ENCODE measurements around the gene ACTN3.

GRCh38 chr11:66546966-66547661, 411 bp downstream of the ACTN3 start:
- TF ChIP-seq ZNF281 (CRISPR knock-in tag; IDR thresholded peaks at IDR 0.05) (no peak), CTCF (IDR thresholded peaks at IDR 0.05) (no peak), CREB1 (CRISPR knock-in tag; IDR thresholded peaks at IDR 0.05) (no peak), NFYB (CRISPR knock-in tag; conservative IDR thresholded peaks at IDR 0.05; ENCODE audit: low read depth) (no peak), HMGXB4 (CRISPR knock-in tag; IDR thresholded peaks at IDR 0.05) (no peak), KAT7 (CRISPR knock-in tag; IDR thresholded peaks at IDR 0.05; ENCODE audit: borderline replicate concordance) (no peak), TEAD4 (CRISPR knock-in tag; IDR thresholded peaks at IDR 0.05) (no peak), ATF3 (CRISPR knock-in tag; conservative IDR thresholded peaks at IDR 0.05) (no peak), SMAD3 (CRISPR knock-in tag; IDR thresholded peaks at IDR 0.05; ENCODE audit: borderline replicate concordance) (no peak), MXD4 (CRISPR knock-in tag; IDR thresholded peaks at IDR 0.05; ENCODE audit: borderline replicate concordance) (no peak), ESRRA (CRISPR knock-in tag; IDR thresholded peaks at IDR 0.05; ENCODE audit: borderline replicate concordance) (no peak), NR1H2 (CRISPR knock-in tag; IDR thresholded peaks at IDR 0.05) (no peak), MAX (CRISPR knock-in tag; IDR thresholded peaks at IDR 0.05) (no peak), PRDM15 (CRISPR knock-in tag; IDR thresholded peaks at IDR 0.05) (no peak)
